ENCODE data around the gene PDE4D. TPM values are rescaled to one million over a fixed set of nuclear protein-coding genes. Genes with fewer than 3 reads are reported as not detected.

The PDE4D gene
- total RNA-seq, 1 experiment from 2014 or later: 6.5 TPM

DNA sequence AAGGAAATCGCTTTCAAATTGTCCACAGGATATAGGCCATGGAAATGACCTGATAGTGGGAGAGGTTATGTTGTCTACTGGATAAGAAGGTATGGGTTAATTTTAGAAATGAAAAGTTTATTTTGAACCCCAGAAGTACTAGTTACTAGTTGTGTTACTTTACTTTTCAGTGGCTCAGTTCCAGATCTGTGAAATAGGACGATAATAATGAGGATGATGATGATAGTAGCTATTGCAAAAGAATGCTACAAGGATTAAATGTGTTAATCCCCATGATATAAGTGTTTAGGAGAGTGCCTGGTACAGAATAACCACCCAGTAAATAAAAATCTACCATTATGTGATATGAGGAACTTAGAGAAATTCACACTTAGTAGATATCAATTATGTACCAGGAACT, 120.8 kb downstream of the PDE4D start:
- no peak for TF ChIP-seq EZH2 (IDR thresholded peaks at IDR 0.05; ENCODE audit: borderline replicate concordance, low read depth, low read length, poor library complexity, severe bottlenecking)
- TF ChIP-seq, protein P1, sequence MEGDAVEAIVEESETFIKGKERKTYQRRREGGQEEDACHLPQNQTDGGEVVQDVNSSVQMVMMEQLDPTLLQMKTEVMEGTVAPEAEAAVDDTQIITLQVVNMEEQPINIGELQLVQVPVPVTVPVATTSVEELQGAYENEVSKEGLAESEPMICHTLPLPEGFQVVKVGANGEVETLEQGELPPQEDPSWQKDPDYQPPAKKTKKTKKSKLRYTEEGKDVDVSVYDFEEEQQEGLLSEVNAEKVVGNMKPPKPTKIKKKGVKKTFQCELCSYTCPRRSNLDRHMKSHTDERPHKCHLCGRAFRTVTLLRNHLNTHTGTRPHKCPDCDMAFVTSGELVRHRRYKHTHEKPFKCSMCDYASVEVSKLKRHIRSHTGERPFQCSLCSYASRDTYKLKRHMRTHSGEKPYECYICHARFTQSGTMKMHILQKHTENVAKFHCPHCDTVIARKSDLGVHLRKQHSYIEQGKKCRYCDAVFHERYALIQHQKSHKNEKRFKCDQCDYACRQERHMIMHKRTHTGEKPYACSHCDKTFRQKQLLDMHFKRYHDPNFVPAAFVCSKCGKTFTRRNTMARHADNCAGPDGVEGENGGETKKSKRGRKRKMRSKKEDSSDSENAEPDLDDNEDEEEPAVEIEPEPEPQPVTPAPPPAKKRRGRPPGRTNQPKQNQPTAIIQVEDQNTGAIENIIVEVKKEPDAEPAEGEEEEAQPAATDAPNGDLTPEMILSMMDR (conservative IDR thresholded peaks at IDR 0.05; ENCODE audit: low read depth, low read length): no peak
- Histone ChIP-seq H3K4me1 (ENCODE audit: insufficient read depth, low read length, poor library complexity, severe bottlenecking) (peaks cover 6% of the 10 kb centered on the region), H3K9me3 (ENCODE audit: low read depth, low read length, poor library complexity, severe bottlenecking) (no peaks in the 10 kb centered on the region), H3K36me3 (ENCODE audit: insufficient read depth, low read length, poor library complexity, severe bottlenecking) (no peaks in the 10 kb centered on the region), H3K4me3 (ENCODE audit: low read depth, low read length, poor library complexity, severe bottlenecking) (no peak overlapping the region), H3K27me3 (replicated peaks; ENCODE audit: insufficient read depth, low read depth, low read length, poor library complexity) (peaks cover 67% of the 10 kb centered on the region), H3K27ac (ENCODE audit: low read depth, low read length, poor library complexity, severe bottlenecking) (no peak overlapping the region)
- no TSS peak for BruUV-seq (replicated peaks)
- DNase-seq (ENCODE audit: low spot score): no peak
- intact Hi-C loops (cut with micrococcal nuclease; ENCODE audit: unreplicated experiment): no loop called here
- CTCF ChIA-PET: no interaction called here
- POLR2A ChIA-PET (ENCODE audit: low non-redundant PET): no interaction called here

DNA sequence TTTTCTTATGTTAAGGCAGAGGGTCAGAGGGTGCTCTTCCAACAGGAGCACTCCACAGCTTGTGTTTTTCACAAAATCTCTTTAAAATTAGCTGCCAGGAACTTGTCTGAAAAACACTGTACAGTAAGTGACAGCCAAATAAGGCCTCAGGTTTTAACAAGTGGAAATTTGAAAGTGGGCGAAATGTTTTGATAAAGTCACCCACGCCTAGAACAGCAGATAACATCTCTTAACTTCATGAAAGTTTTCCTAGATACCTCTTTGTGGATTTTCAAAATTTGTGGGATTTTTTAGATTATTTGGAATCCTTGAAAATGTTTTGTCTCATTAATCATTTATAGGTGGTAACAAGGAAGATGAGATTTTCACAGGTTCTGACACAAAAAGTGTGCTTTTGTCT, 121.3 kb downstream of the PDE4D start:
- CTCF ChIA-PET: no interaction called here
- BruUV-seq (replicated peaks): no TSS peak
- intact Hi-C loops (cut with micrococcal nuclease; ENCODE audit: unreplicated experiment): no loop called here
- Histone ChIP-seq H3K27ac (ENCODE audit: low read depth, low read length, poor library complexity, severe bottlenecking) (no peak overlapping the region), H3K36me3 (ENCODE audit: insufficient read depth, low read length, poor library complexity, severe bottlenecking) (no peaks in the 10 kb centered on the region), H3K4me1 (ENCODE audit: insufficient read depth, low read length, poor library complexity, severe bottlenecking) (peaks cover 6% of the 10 kb centered on the region), H3K27me3 (replicated peaks; ENCODE audit: insufficient read depth, low read depth, low read length, poor library complexity) (peaks cover 69% of the 10 kb centered on the region), H3K9me3 (ENCODE audit: low read depth, low read length, poor library complexity, severe bottlenecking) (no peaks in the 10 kb centered on the region), H3K4me3 (ENCODE audit: low read depth, low read length, poor library complexity, severe bottlenecking) (no peak overlapping the region)
- TF ChIP-seq, protein P1 (conservative IDR thresholded peaks at IDR 0.05; ENCODE audit: low read depth, low read length): no peak
- no peak for DNase-seq (ENCODE audit: low spot score)
- POLR2A ChIA-PET (ENCODE audit: low non-redundant PET): no interaction called here

DNA sequence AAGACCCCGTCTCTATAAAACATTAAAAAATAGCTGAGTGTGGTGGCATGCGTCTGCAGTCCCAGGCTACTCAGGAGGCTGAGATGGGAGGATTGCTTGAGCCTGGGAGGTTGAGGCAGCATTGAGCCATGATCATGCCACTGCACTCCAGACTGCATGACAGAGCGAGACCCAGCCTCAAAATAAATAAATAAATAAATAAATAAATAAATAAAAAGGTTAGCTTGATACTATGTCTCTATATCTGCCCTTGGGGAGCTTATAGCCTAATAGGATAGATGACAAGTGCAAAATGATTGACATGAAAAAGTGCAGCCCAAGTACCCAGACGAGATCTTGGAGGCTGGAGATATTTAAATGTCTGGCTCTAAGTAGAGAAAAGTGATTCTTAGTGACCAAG, 122.6 kb downstream of the PDE4D start:
- no peaks in the 10 kb centered on the region for H3K36me3 ChIP-seq (ENCODE audit: insufficient read depth, low read length, poor library complexity, severe bottlenecking)
- intact Hi-C loops (cut with micrococcal nuclease; ENCODE audit: unreplicated experiment): no loop called here
- ChIA-PET CTCF (interaction anchor here (0.5 kb wide), 1 partner anchor 1889 kb away, joined by 3 read pairs; no protein-coding TSS in a partner anchor), POLR2A (ENCODE audit: low non-redundant PET) (no interaction called here)
- TF ChIP-seq EZH2 (IDR thresholded peaks at IDR 0.05; ENCODE audit: borderline replicate concordance, low read depth, low read length, poor library complexity, severe bottlenecking): no peak
- TF ChIP-seq, protein P1 (conservative IDR thresholded peaks at IDR 0.05; ENCODE audit: low read depth, low read length): no peak
- no TSS peak for BruUV-seq (replicated peaks)
- DNase-seq (ENCODE audit: low spot score): no peak
- peaks cover 70% of the 10 kb centered on the region for H3K27me3 ChIP-seq (replicated peaks; ENCODE audit: insufficient read depth, low read depth, low read length, poor library complexity)
- no peaks in the 10 kb centered on the region for H3K9me3 ChIP-seq (ENCODE audit: low read depth, low read length, poor library complexity, severe bottlenecking)
- H3K4me1 ChIP-seq (ENCODE audit: insufficient read depth, low read length, poor library complexity, severe bottlenecking): peaks cover 6% of the 10 kb centered on the region
- H3K27ac ChIP-seq (ENCODE audit: low read depth, low read length, poor library complexity, severe bottlenecking): no peak overlapping the region
- no peak overlapping the region for H3K4me3 ChIP-seq (ENCODE audit: low read depth, low read length, poor library complexity, severe bottlenecking)
